Fibroblast of skin of right biceps (primary cell): ENCODE results near the gene CLCN2.

Experiments used
- DNase-seq: peaks from one replicate; pipeline ENCODE4 v3.0.0-alpha.2; 2013

The CLCN2 gene

GRCh38 chr3:184358921-184359350, 2.5 kb downstream of the CLCN2 start:
- no peak for DNase-seq

GRCh38 chr3:184358124-184358767, 3.2 kb downstream of the CLCN2 start:
- no peak for DNase-seq

- no peak for DNase-seq
Measured at GRCh38 chr3:184357248-184358123, 3.9 kb downstream of the CLCN2 start.

GRCh38 chr3:184355261-184356040, 6.0 kb downstream of the CLCN2 start:
- no peak for DNase-seq

- DNase-seq, result no peak
Measured at GRCh38 chr3:184354754-184355153, 6.7 kb downstream of the CLCN2 start.

- DNase-seq, result no peak
Measured at GRCh38 chr3:184354121-184354728, 7.2 kb downstream of the CLCN2 start.

- DNase-seq, result no peak
Measured at GRCh38 chr3:184353546-184353941, 7.9 kb downstream of the CLCN2 start.

- no peak for DNase-seq
Measured at GRCh38 chr3:184352897-184353545, 8.4 kb downstream of the CLCN2 start.

- DNase-seq, result no peak
Measured at GRCh38 chr3:184352149-184352785, 9.1 kb downstream of the CLCN2 start.

- no peak for DNase-seq
Measured at GRCh38 chr3:184351511-184352148, 9.8 kb downstream of the CLCN2 start.

- DNase-seq, result no peak
Measured at GRCh38 chr3:184350618-184351017, 10.8 kb downstream of the CLCN2 start.

GRCh38 chr3:184349563-184350470, 11.6 kb downstream of the CLCN2 start:
- DNase-seq, result no peak

- no peak for DNase-seq
Measured at GRCh38 chr3:184348057-184348382, 13.4 kb downstream of the CLCN2 start.

GRCh38 chr3:184347321-184348056, 13.9 kb downstream of the CLCN2 start:
- DNase-seq, result peak; percentile 35

- no peak for DNase-seq
Measured at GRCh38 chr3:184346480-184347190, 14.8 kb downstream of the CLCN2 start.

GRCh38 chr3:184345317-184346144, 15.9 kb downstream of the CLCN2 start:
- DNase-seq, result peak; percentile 70

- no peak for DNase-seq
Measured at GRCh38 chr3:184344579-184345316, 16.7 kb downstream of the CLCN2 start.
